MM.1S (cell line): ENCODE measurements around the gene CADPS.

Experiments used
- CTCF ChIP-seq: fragments of 300-600 bp; sonication (generic); IDR thresholded peaks from 2 replicates; pipeline ENCODE4 v1.5.1; 2016; ENCODE audit warnings: antibody characterized with exemption, low read length, mixed read lengths
- EZH2 ChIP-seq: fragments of 300-600 bp; sonication (generic); optimal IDR thresholded peaks from 2 replicates; pipeline ENCODE3; 2017; ENCODE audit warnings: low read depth, mild to moderate bottlenecking, antibody characterized with exemption, low read length, mixed read lengths

GRCh38 chr3:62387251-62387650 is 488.0 kb downstream of the CADPS start:
- TF ChIP-seq CTCF (no peak), EZH2 (no peak)
